Measurements from ENCODE around the gene GARIN3. TPM values are rescaled to one million over a fixed set of nuclear protein-coding genes. Genes with fewer than 3 reads are reported as not detected.

GARIN3 gene
- total and polyA plus RNA-seq, 2 donors (not counting 3 experiments of a cell fraction or from before 2014, with no cell fraction given) = not detected

GRCh38 chr5:157188270-157188669 is 22.2 kb upstream of the GARIN3 start:
- POLR2A ChIA-PET = no interaction called here
- Histone ChIP-seq H4K20me1 (replicated peaks; ENCODE audit: control insufficient read depth, extremely low read depth, insufficient read depth, low read length) (no peaks in the 10 kb centered on the region), H2AFZ (ENCODE audit: low read depth, low read length) (no peak overlapping the region), H3K36me3 (ENCODE audit: control insufficient read depth in 2 of 2, extremely low read depth in 1 of 2, insufficient read depth in 2 of 2, low read length in 2 of 2) (no peaks in the 10 kb centered on the region), H3K9me1 (replicated peaks; ENCODE audit: control insufficient read depth, extremely low read depth, insufficient read depth, low read length) (no peaks in the 10 kb centered on the region), H3K27ac (ENCODE audit: insufficient read depth, low read depth, low read length) (no peak overlapping the region), H3K27me3 (ENCODE audit: control insufficient read depth in 2 of 2, insufficient read depth in 2 of 2, low read length in 2 of 2) (no peaks in the 10 kb centered on the region), H3K9me3 (replicated peaks; ENCODE audit: control insufficient read depth, insufficient read depth, low read length) (no peaks in the 10 kb centered on the region), H3K4me3 (replicated peaks in 1 of 3; ENCODE audit: insufficient read depth in 1 of 3, low read depth in 1 of 3, low read length in 3 of 3) (no peak overlapping the region), H3K79me2 (ENCODE audit: control insufficient read depth, insufficient read depth, low read length) (no peaks in the 10 kb centered on the region), H3K4me1 (ENCODE audit: control insufficient read depth, extremely low read depth, insufficient read depth, low read length) (no peaks in the 10 kb centered on the region), H3K9ac (replicated peaks; ENCODE audit: extremely low read depth, insufficient read depth, low read length) (no peak overlapping the region), H3K4me2 (ENCODE audit: insufficient read depth, low read length) (no peak overlapping the region)
- FAIRE-seq (no peak), DNase-seq (ENCODE audit: low read depth, low spot score) (no peak)
- no TSS peak for BruUV-seq (replicated peaks)
- TF ChIP-seq, protein P1, sequence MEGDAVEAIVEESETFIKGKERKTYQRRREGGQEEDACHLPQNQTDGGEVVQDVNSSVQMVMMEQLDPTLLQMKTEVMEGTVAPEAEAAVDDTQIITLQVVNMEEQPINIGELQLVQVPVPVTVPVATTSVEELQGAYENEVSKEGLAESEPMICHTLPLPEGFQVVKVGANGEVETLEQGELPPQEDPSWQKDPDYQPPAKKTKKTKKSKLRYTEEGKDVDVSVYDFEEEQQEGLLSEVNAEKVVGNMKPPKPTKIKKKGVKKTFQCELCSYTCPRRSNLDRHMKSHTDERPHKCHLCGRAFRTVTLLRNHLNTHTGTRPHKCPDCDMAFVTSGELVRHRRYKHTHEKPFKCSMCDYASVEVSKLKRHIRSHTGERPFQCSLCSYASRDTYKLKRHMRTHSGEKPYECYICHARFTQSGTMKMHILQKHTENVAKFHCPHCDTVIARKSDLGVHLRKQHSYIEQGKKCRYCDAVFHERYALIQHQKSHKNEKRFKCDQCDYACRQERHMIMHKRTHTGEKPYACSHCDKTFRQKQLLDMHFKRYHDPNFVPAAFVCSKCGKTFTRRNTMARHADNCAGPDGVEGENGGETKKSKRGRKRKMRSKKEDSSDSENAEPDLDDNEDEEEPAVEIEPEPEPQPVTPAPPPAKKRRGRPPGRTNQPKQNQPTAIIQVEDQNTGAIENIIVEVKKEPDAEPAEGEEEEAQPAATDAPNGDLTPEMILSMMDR (IDR thresholded peaks at IDR 0.05; ENCODE audit: extremely low read depth in 1 of 2, insufficient read depth in 1 of 2, low read depth in 1 of 2, low read length in 2 of 2) = no peak
- TF ChIP-seq FOS (IDR thresholded peaks at IDR 0.05; ENCODE audit: borderline replicate concordance, insufficient read depth, low read length) = no peak
- TF ChIP-seq EZH2 (IDR thresholded peaks at IDR 0.05; ENCODE audit: borderline replicate concordance, low read depth, low read length, severe bottlenecking) = no peak
- no peak for TF ChIP-seq POLR2A (IDR thresholded peaks at IDR 0.05; ENCODE audit: low read depth, low read length)
- no peak for TF ChIP-seq JUN (IDR thresholded peaks at IDR 0.05; ENCODE audit: borderline replicate concordance, insufficient read depth, insufficient read length, low read depth)
- TF ChIP-seq, protein P2, sequence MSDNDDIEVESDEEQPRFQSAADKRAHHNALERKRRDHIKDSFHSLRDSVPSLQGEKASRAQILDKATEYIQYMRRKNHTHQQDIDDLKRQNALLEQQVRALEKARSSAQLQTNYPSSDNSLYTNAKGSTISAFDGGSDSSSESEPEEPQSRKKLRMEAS (IDR thresholded peaks at IDR 0.05; ENCODE audit: insufficient read depth, insufficient read length) = no peak
- no peak for TF ChIP-seq POLR2AphosphoS5 (IDR thresholded peaks at IDR 0.05; ENCODE audit: insufficient read depth, low read depth, low read length)
- TF ChIP-seq GATA2 (IDR thresholded peaks at IDR 0.05; ENCODE audit: insufficient read depth, insufficient read length, low read depth, low read length) = no peak
- no peak for TF ChIP-seq MYC (IDR thresholded peaks at IDR 0.05; ENCODE audit: low read depth, low read length)
- intact Hi-C loops (cut with micrococcal nuclease) = no loop called here
- dilution Hi-C loops (cut with MboI; ENCODE audit: extremely low pct_ligation_motif_present, low sequenced_read_pairs) = no loop called here
- CTCF ChIA-PET = no interaction called here
